Endothelial cell (in vitro differentiated cells): ENCODE measurements around the gene DOCK6. TPM values are rescaled to one million over a fixed set of nuclear protein-coding genes. Genes with fewer than 3 reads are reported as not detected.

Experiments
- DNase-seq: peaks from one replicate; pipeline ENCODE4 v3.0.0; 2021; ENCODE audit warnings: low spot score
- H3K27ac Mint-ChIP-seq: one replicate; pipeline ENCODE4 v1.8.0; 2021; ENCODE audit warnings: mixed read lengths, inconsistent platforms; ENCODE audit not compliant: unreplicated experiment
- H3K27me3 Mint-ChIP-seq: one replicate; pipeline ENCODE4 v1.8.0; 2021; ENCODE audit warnings: mild to moderate bottlenecking, moderate library complexity, mixed read lengths, inconsistent platforms; ENCODE audit not compliant: unreplicated experiment
- H3K36me3 Mint-ChIP-seq: one replicate; pipeline ENCODE4 v1.8.0; 2021; ENCODE audit warnings: mild to moderate bottlenecking, low read depth, mixed read lengths, inconsistent platforms; ENCODE audit not compliant: unreplicated experiment
- H3K4me1 Mint-ChIP-seq: one replicate; pipeline ENCODE4 v1.8.0; 2021; ENCODE audit warnings: mild to moderate bottlenecking, mixed read lengths, inconsistent platforms; ENCODE audit not compliant: unreplicated experiment
- H3K4me3 Mint-ChIP-seq: one replicate; pipeline ENCODE4 v1.8.0; 2021; ENCODE audit warnings: mild to moderate bottlenecking, mixed read lengths, inconsistent platforms; ENCODE audit not compliant: unreplicated experiment
- H3K9me3 Mint-ChIP-seq: one replicate; pipeline ENCODE4 v1.8.0; 2021; ENCODE audit warnings: mixed read lengths, inconsistent platforms; ENCODE audit not compliant: unreplicated experiment
- CTCF ChIP-seq: fragments of 200-600 bp; sonication (generic); IDR thresholded peaks from one replicate; pipeline ENCODE4 v1.5.0; 2021; ENCODE audit warnings: antibody characterized with exemption; ENCODE audit not compliant: unreplicated experiment
- total RNA-seq: library from RNA; stranded (reverse); fragmentation: NEBNext Ultra II Directional; extraction: Animal tissue kit (Norgen Biotek cat#: 25700); gene quantifications from one replicate; pipeline ENCODE4 v1.2.1, GENCODE V29; 2021; ENCODE audit not compliant: unreplicated experiment

DOCK6 gene
- total RNA-seq, 1 donor from 2014 or later: 411 TPM

- H3K4me3 Mint-ChIP-seq: no peak overlapping the region
- no peak for DNase-seq
- H3K27ac Mint-ChIP-seq: no peak overlapping the region
- peaks cover 11% of the 10 kb centered on the region for H3K4me1 Mint-ChIP-seq
- peaks cover 4% of the 10 kb centered on the region for H3K27me3 Mint-ChIP-seq
- TF ChIP-seq CTCF: no peak
- H3K9me3 Mint-ChIP-seq: no peaks in the 10 kb centered on the region
- H3K36me3 Mint-ChIP-seq: peaks cover 25% of the 10 kb centered on the region
Measured at GRCh38 chr19:11194173-11194572, 68.2 kb downstream of the DOCK6 start.

- H3K4me3 Mint-ChIP-seq: no peak overlapping the region
- H3K4me1 Mint-ChIP-seq: peaks cover 11% of the 10 kb centered on the region
- TF ChIP-seq CTCF: no peak
- no peaks in the 10 kb centered on the region for H3K9me3 Mint-ChIP-seq
- no peak for DNase-seq
- no peak overlapping the region for H3K27ac Mint-ChIP-seq
- H3K27me3 Mint-ChIP-seq: peaks cover 4% of the 10 kb centered on the region
- H3K36me3 Mint-ChIP-seq: peaks cover 25% of the 10 kb centered on the region
Measured at GRCh38 chr19:11192957-11193939, 69.1 kb downstream of the DOCK6 start.

- peaks cover 30% of the 10 kb centered on the region for H3K36me3 Mint-ChIP-seq
- no peak for TF ChIP-seq CTCF
- peaks cover 11% of the 10 kb centered on the region for H3K4me1 Mint-ChIP-seq
- DNase-seq: no peak
- H3K4me3 Mint-ChIP-seq: peak overlapping the region; percentile 59
- H3K27ac Mint-ChIP-seq: no peak overlapping the region
- H3K9me3 Mint-ChIP-seq: no peaks in the 10 kb centered on the region
- H3K27me3 Mint-ChIP-seq: peaks cover 4% of the 10 kb centered on the region
Measured at GRCh38 chr19:11191934-11192333, 70.4 kb downstream of the DOCK6 start.

GRCh38 chr19:11191273-11191755, 71.0 kb downstream of the DOCK6 start:
- Mint-ChIP-seq H3K27ac (no peak overlapping the region), H3K27me3 (peaks cover 8% of the 10 kb centered on the region), H3K4me3 (peak overlapping the region; percentile 59), H3K36me3 (peaks cover 35% of the 10 kb centered on the region), H3K9me3 (no peaks in the 10 kb centered on the region), H3K4me1 (peaks cover 8% of the 10 kb centered on the region)
- DNase-seq: no peak
- no peak for TF ChIP-seq CTCF

GRCh38 chr19:11190501-11190900, 71.8 kb downstream of the DOCK6 start:
- TF ChIP-seq CTCF: no peak
- H3K36me3 Mint-ChIP-seq: peaks cover 35% of the 10 kb centered on the region
- H3K4me1 Mint-ChIP-seq: peaks cover 1% of the 10 kb centered on the region
- H3K27ac Mint-ChIP-seq: no peak overlapping the region
- peaks cover 5% of the 10 kb centered on the region for H3K27me3 Mint-ChIP-seq
- H3K9me3 Mint-ChIP-seq: no peaks in the 10 kb centered on the region
- peak overlapping the region; percentile 47 for H3K4me3 Mint-ChIP-seq
- DNase-seq: no peak
